Measurements from ENCODE around the gene CCDC185. TPM values are rescaled to one million over a fixed set of nuclear protein-coding genes. Genes with fewer than 3 reads are reported as not detected.
"Not testable (repeated sequence)": the region's sequence is repeated elsewhere in the genome, so short reads cannot be mapped to it uniquely, and the experiment has no call there.

The CCDC185 gene
- total RNA-seq, 4 donors from 2014 or later = 0.27 TPM; not detected in 3

DNA sequence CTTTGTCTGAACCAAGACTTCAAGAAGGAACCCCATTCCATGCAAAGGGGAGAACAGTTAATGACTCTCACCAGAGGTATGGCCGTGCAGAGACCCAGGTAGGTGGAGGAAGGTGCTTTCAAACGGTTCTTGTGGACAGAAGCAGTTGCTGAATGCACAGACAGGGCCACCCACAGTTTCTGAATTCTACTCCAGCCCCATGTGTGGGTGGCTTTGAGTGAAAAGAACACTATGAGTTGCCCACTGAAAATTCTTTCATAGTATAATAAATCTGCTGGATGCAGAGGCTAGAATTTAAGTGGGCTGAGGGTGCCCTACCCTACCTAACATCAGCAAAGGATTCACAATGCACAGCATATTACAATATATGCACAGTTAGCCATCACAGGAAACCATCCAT lies 7.2 kb upstream of the CCDC185 start:
- H3K27me3 ChIP-seq = no peaks in the 10 kb centered on the region
- no peak overlapping the region for H3K4me3 ChIP-seq (replicated peaks in 1 of 3)
- intact Hi-C loops (cut with DNase I) = no loop called here
- no peaks in the 10 kb centered on the region for H3K36me3 ChIP-seq
- TF ChIP-seq, protein P1, sequence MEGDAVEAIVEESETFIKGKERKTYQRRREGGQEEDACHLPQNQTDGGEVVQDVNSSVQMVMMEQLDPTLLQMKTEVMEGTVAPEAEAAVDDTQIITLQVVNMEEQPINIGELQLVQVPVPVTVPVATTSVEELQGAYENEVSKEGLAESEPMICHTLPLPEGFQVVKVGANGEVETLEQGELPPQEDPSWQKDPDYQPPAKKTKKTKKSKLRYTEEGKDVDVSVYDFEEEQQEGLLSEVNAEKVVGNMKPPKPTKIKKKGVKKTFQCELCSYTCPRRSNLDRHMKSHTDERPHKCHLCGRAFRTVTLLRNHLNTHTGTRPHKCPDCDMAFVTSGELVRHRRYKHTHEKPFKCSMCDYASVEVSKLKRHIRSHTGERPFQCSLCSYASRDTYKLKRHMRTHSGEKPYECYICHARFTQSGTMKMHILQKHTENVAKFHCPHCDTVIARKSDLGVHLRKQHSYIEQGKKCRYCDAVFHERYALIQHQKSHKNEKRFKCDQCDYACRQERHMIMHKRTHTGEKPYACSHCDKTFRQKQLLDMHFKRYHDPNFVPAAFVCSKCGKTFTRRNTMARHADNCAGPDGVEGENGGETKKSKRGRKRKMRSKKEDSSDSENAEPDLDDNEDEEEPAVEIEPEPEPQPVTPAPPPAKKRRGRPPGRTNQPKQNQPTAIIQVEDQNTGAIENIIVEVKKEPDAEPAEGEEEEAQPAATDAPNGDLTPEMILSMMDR (IDR thresholded peaks at IDR 0.05) = no peak
- TF ChIP-seq POLR2A (IDR thresholded peaks at IDR 0.05) = no peak
- H3K4me1 ChIP-seq = no peaks in the 10 kb centered on the region
- 78 to 89% methylated on average over 2 of the region's 2 CpGs for WGBS, 2 donors
- no peaks in the 10 kb centered on the region for H3K9me3 ChIP-seq
- DNase-seq = no peak
- no peak overlapping the region for H3K27ac ChIP-seq

DNA sequence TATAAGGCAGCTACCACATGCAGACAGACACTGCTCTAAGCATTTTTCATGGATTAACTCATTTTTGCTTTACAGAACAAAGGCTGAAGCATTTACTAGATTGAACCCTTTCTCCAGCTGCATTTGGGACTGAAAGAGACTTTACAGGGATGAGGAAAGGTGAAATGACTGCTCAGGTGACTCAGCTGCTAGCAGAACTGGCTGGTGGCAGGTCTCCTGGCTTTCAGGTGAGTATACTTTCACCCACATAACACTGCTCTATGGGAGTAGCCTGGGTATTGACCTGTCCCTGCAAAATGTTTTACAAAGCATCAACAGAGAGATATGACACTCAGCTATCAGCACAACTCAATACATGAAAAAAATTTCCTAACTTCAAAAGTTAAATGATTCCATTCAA lies 2.6 kb upstream of the CCDC185 start:
- no peak for TF ChIP-seq POLR2A (IDR thresholded peaks at IDR 0.05)
- TF ChIP-seq, protein P1 (IDR thresholded peaks at IDR 0.05) = no peak
- intact Hi-C loops (cut with DNase I) = no loop called here
- no peak for DNase-seq

DNA sequence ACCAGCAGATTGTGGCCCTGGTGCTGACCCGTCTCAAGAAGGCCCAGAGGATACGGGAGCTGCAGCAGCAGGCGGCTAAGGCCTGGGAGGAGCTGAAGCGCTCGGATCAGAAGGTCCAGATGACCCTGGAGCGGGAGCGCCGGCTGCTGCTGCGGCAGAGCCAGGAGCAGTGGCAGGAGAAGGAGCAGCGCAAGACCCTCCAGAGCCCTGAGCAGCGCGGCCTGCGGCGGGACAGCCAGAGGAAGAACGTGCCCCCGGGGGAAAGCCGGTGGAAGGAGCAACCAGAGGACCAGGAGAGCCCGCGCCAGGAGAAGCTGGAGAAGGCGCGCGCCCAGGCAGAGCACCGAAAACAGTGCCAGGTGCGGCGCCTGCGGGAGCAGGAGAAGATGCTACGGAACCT lies 1.0 kb downstream of the CCDC185 start:
- no peak overlapping the region for H3K27ac ChIP-seq
- peaks cover 0 to 3% of the 10 kb centered on the region in 2 donors for H3K4me1 ChIP-seq
- no peaks in the 10 kb centered on the region for H3K36me3 ChIP-seq
- WGBS, 2 donors = 95% methylated on average over 27 of the region's 27 CpGs
- peaks cover 5% of the 10 kb centered on the region for H3K27me3 ChIP-seq
- no peak overlapping the region for H3K4me3 ChIP-seq (replicated peaks in 1 of 3)
- no peak for DNase-seq
- TF ChIP-seq POLR2A (IDR thresholded peaks at IDR 0.05) = no peak
- TF ChIP-seq, protein P1 (IDR thresholded peaks at IDR 0.05) = no peak
- intact Hi-C loops (cut with DNase I) = no loop called here
- H3K9me3 ChIP-seq = no peaks in the 10 kb centered on the region

More for the DNA sequence above, 2.6 kb upstream of the CCDC185 start:
- H3K36me3 ChIP-seq = no peaks in the 10 kb centered on the region
- H3K27me3 ChIP-seq = peaks cover 5% of the 10 kb centered on the region
- no peak overlapping the region for H3K4me3 ChIP-seq (replicated peaks in 1 of 3)
- H3K9me3 ChIP-seq = no peaks in the 10 kb centered on the region
- peaks cover 0 to 3% of the 10 kb centered on the region in 2 donors for H3K4me1 ChIP-seq
- no peak overlapping the region for H3K27ac ChIP-seq

DNA sequence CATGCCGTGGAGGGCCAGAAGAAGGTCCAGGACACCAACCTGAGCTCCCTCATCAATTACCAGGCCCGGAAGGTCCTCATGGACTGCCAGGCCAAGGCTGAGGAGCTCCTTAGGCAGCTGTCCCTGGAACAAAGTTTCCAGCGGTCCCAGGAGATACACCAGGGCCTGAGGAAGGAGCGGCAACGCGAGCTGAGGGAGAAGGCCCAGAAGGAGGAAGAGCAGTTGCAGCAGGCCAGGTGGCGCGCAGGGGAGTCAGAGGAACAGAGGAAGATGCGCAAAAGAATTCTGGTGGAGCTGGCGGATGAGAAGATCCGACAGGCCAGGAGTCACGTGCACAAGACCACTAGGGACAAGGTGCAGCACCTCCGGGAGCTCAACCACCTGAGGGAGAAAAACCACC lies 1.5 kb downstream of the CCDC185 start:
- Histone ChIP-seq H3K4me3 (replicated peaks in 1 of 3) (no peak overlapping the region), H3K27ac (no peak overlapping the region), H3K9me3 (no peaks in the 10 kb centered on the region), H3K36me3 (no peaks in the 10 kb centered on the region), H3K27me3 (peaks cover 5% of the 10 kb centered on the region), H3K4me1 (peaks cover 0 to 3% of the 10 kb centered on the region in 2 donors)
- intact Hi-C loops (cut with DNase I) = no loop called here
- 94 to 98% methylated on average over 12 to 13 of the region's 13 CpGs for WGBS, 2 donors
- TF ChIP-seq, protein P1 (IDR thresholded peaks at IDR 0.05) = no peak
- no peak for TF ChIP-seq POLR2A (IDR thresholded peaks at IDR 0.05)
- DNase-seq = no peak

DNA sequence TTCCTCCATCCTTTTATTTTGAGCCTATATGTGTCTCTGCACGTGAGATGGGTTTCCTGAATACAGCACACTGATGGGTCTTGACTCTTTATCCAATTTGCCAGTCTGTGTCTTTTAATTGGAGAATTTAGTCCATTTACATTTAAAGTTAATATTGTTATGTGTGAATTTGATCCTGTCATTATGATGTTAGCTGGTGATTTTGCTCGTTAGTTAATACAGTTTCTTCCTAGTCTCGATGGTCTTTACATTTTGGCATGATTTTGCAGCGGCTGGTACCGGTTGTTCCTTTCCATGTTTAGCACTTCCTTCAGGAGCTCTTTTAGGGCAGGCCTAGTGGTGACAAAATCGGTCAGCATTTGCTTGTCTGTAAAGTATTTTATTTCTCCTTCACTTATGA lies 6.2 kb downstream of the CCDC185 start:
- H3K4me3 ChIP-seq (replicated peaks in 1 of 3); H3K9me3 ChIP-seq; H3K27me3 ChIP-seq; intact Hi-C loops (cut with DNase I); H3K27ac ChIP-seq; DNase-seq; H3K4me1 ChIP-seq; H3K36me3 ChIP-seq: not testable (repeated sequence)
- WGBS, 2 donors = no CpG with 5 or more reads among the region's 6 CpGs
